HCT116 (cell line): ENCODE measurements around the gene C5orf46.

Experiments
- CEBPB ChIP-seq: IDR thresholded peaks from 2 replicates; pipeline ENCODE4 v1.6.1; 2012; ENCODE audit warnings: low read depth
- EGR1 ChIP-seq: IDR thresholded peaks from 2 replicates; pipeline ENCODE4 v1.6.1; 2012; ENCODE audit warnings: low read depth
- EZH2 ChIP-seq: fragments of 200-600 bp; sonication (generic); IDR thresholded peaks from 2 replicates; pipeline ENCODE4 v1.6.1; 2017; ENCODE audit warnings: antibody characterized with exemption, mixed run types
- POLR2A ChIP-seq: IDR thresholded peaks from 2 replicates; pipeline ENCODE4 v1.7.0; 2011; ENCODE audit warnings: borderline replicate concordance; ENCODE audit not compliant: insufficient read depth, insufficient read length; ENCODE audit errors: extremely low read depth
- SP1 ChIP-seq: IDR thresholded peaks from 2 replicates; pipeline ENCODE4 v1.6.1; 2012; ENCODE audit warnings: low read depth
- TF ChIP-seq, protein P1 (sequence below): IDR thresholded peaks from 2 replicates; pipeline ENCODE4 v1.6.1; 2012

DNA sequence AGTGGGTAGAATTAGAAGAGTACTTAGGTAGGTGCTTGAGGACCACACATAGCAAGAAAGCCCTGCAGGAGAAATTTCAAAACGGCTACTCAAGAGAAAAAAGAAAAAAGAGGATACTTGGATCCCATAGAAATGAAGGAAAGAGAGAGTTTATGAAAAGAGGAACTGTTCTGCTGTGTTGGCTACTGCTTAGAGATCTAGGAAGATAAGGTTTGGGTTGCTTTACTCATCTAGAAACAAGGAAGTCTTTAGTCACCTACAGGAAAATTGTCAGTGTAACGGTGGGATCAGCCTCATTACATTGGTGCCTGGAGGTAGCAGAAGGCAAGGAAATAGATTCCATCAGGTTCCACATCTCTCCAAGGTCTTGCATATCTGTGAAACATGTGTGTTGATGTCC is 14.8 kb upstream of the C5orf46 start:
- no peak for TF ChIP-seq EZH2
- TF ChIP-seq POLR2A, result no peak
- TF ChIP-seq, protein P1, sequence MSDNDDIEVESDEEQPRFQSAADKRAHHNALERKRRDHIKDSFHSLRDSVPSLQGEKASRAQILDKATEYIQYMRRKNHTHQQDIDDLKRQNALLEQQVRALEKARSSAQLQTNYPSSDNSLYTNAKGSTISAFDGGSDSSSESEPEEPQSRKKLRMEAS, result no peak
- TF ChIP-seq EGR1, result no peak
- TF ChIP-seq SP1, result no peak
- no peak for TF ChIP-seq CEBPB
